NB4 (cell line): ENCODE data around the gene GPC3.

Experiments
- CTCF ChIP-seq: IDR thresholded peaks from one replicate; pipeline ENCODE4 v1.5.1; 2012; ENCODE audit warnings: low read depth, low read length
- MAX ChIP-seq: IDR thresholded peaks from 2 replicates; pipeline ENCODE4 v1.6.1; 2011; ENCODE audit warnings: low read depth, low read length
- POLR2A ChIP-seq: IDR thresholded peaks from 2 replicates; pipeline ENCODE4 v1.6.1; 2011; ENCODE audit warnings: mild to moderate bottlenecking; ENCODE audit not compliant: insufficient read length; ENCODE audit errors: extremely low read depth

GRCh38 chrX:133574716-133575115 is 410.7 kb downstream of the GPC3 start:
- TF ChIP-seq POLR2A = no peak
- no peak for TF ChIP-seq CTCF
- TF ChIP-seq MAX = no peak
